H4 (cell line): Measurements from ENCODE around the gene ADH1B. TPM values are rescaled to one million over a fixed set of nuclear protein-coding genes. Genes with fewer than 3 reads are reported as not detected.
"Not testable (repeated sequence)": the region's sequence is repeated elsewhere in the genome, so short reads cannot be mapped to it uniquely, and the experiment has no call there.

Experiments used
- DNase-seq: peaks from one replicate; pipeline ENCODE4 v3.0.0-alpha.2; 2015; ENCODE audit warnings: low spot score
- total RNA-seq: library from RNA; depleted of rRNA; stranded (reverse); fragments of >200 nt; shearing (Covaris generic); gene quantifications from 2 replicates; pipeline ENCODE4 v1.2.3, GENCODE V29; 2014; rRNA removed

The ADH1B gene
- total RNA-seq = not detected in 2 replicates

- DNase-seq = no peak
Observed at GRCh38 chr4:99321241-99322191, at the start of gene ADH1B. Gene ADH1B (minus strand): TSS chr4:99321401. CDS start chr4:99321331, 70 bp downstream.

- not testable (repeated sequence) for DNase-seq
Observed at GRCh38 chr4:99367817-99368216, 46.6 kb upstream of the ADH1B start.

- no peak for DNase-seq
Observed at GRCh38 chr4:99366491-99366890, 45.3 kb upstream of the ADH1B start.

DNA sequence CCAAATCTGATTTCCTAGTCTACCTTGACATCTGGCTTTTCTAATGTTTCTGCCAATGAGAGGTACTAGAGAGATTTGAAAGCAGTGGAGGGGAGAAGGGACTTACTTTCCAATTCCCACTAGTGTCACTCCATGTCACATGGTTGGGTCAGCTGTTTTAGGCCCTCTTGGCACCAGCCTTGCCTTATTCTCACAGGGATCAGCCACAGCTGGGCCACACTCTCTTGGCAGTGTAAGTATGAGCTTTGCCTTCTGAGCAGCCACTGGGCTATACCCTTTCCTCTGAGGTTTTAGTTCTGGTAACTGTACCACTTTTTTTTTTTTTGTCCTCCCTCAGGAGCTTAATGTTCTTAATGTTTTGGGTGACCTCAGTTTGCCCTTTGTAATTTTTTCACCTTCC is 41.6 kb upstream of the ADH1B start:
- DNase-seq = no peak

DNA sequence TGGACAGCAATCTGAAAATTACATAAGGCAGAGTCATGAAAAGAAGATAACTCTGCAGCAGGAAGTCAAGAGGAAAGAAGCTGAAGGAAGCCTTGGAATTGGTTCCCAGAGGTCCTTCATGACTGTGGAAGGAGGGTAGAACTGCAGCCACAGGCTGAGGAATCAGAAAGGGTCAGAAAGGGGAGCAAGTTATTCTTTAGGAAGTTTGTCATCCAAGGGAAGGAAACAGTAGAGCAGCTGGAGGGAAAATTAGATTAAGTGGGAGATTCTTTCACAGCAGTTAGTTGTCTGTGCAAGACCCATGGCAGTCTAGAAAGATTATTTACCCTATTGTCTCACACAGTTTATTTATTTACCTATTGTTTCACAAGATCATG is 40.7 kb upstream of the ADH1B start:
- DNase-seq = no peak

DNA sequence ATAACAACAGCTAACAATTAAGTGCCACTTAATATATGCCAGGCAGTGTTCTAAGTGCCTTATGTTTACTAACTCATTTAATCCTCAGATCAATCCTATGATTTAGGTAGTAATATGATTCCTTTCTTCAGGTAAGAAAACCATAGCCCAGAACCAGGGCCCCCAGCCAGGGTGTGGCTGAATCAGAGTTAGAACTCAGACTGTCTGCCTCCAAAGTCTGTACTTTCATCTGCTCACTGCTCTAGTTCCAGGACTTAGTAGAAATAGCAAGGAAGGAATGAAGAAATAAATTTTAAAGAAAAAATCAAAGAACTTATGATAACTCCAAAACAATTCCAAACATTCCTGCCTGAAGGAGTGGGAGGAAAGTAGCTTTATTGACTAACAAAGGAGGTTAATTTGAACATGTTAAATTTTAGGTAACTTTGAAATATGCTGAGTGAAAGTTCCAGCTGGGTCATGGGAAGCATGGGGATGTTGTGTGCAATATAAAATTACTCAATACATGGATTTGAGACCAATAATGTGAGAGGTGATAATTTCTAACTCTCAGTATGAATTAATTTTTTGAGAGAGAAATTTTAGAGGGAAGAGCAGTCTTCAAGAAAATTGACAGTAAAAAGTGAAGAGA is 40.2 kb upstream of the ADH1B start:
- no peak for DNase-seq

GRCh38 chr4:99359480-99360204 is 38.4 kb upstream of the ADH1B start:
- no peak for DNase-seq

DNA sequence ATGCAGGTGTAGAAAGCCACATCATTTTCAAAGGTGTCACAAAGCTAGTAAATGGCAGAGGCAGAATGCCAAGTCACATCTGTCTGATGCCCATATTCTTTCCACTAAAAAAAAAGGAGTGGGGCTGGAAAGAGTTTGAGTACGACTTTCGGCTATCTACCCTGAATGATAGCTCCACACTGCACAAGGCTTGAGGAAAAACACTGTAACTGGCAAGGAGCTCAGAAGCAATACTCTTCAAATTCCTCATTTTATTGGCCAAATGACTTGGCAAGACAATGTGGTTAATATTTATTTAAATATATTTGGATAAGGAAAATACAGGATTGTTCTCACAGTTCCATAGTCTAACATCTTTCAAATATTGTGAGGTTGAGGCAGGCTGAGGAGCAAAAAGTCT is 36.7 kb upstream of the ADH1B start:
- DNase-seq = no peak

- DNase-seq = no peak
Observed at GRCh38 chr4:99356992-99357391, 35.8 kb upstream of the ADH1B start.

DNA sequence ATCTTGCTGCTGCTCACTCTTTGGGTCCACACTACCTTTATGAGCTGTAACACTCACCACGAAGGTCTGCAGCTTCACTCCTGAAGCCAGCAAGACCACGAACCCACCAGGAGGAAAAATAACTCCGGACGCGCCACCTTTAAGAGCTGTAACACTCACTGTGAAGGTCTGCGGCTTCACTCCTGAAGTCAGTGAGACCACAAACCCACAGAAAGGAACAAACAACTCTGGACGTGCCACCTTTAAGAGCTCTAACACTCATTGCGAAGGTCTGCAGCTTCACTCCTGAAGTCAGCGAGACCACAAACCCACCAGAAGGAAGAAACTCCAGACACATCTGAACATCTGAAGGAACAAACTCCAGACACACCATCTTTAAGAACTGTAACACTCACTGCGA is 34.9 kb upstream of the ADH1B start:
- not testable (repeated sequence) for DNase-seq

- DNase-seq = peak; percentile 10
Observed at GRCh38 chr4:99352602-99353537, 31.7 kb upstream of the ADH1B start, which contains the start of gene ADH1C. Gene ADH1C (minus strand): TSS chr4:99352746. CDS start chr4:99352675, 71 bp downstream.

DNA sequence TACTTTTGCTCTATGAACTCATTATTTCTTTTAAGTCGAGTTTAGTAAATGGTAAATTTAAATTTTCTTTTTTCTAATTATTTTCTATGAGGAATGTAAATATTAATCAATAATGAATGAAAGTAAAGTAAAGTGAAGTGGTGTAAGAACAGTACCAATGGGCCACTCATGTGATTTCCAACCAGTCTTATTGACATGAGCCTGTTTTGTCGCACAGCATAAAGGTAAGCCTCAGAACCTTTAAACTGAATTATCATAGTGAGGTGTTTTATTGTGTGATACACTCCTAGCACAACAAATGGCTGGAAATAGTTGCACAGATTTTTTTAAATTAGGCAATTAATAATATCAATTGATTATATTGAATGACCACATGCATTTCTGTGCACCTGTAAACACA is 30.3 kb upstream of the ADH1B start:
- DNase-seq = no peak

- DNase-seq = no peak
Observed at GRCh38 chr4:99349338-99349737, 28.1 kb upstream of the ADH1B start.

GRCh38 chr4:99342624-99343023 is 21.4 kb upstream of the ADH1B start:
- DNase-seq = not testable (repeated sequence)

- no peak for DNase-seq
Observed at GRCh38 chr4:99341426-99341825, 20.2 kb upstream of the ADH1B start.

DNA sequence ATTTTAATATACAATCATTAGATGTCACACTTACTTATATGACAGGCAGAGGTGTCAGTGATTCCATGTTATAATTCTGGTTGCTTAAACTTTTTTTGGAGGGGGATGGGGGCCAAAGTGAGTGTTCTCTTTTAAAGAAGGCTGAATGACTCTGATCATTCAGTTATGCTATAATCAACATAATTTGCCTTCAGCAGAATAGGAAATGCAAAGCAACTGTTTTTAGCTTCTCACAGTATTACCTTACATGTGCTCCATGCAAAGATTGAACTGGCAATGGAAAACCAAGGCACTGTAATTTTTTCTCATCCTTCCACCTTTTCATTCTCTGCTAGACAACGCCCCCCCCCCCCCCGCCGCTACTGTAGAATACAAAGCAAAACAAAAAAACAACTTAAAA is 18.0 kb upstream of the ADH1B start:
- no peak for DNase-seq

GRCh38 chr4:99336553-99336952 is 15.4 kb upstream of the ADH1B start:
- no peak for DNase-seq

- no peak for DNase-seq
Observed at GRCh38 chr4:99334880-99335279, 13.7 kb upstream of the ADH1B start.

DNA sequence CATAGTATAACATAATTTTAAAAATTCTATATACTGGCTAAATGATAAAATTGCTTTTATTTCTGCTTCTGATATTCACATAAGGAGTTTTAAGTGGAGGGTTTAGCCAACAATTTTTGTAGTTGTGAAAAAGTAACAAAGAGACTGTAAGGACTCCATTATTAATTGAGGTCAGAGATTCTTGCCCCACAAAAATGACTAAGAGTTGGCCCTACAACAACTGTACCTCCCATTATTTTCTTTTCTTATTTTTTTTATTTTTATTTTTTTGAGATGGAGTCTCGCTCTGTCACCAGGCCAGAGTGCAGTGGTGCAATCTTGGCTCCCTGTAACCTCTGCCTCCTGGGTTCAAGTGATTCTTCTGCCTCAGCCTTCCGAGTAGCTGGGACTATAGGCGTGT is 9.4 kb upstream of the ADH1B start:
- no peak for DNase-seq

DNA sequence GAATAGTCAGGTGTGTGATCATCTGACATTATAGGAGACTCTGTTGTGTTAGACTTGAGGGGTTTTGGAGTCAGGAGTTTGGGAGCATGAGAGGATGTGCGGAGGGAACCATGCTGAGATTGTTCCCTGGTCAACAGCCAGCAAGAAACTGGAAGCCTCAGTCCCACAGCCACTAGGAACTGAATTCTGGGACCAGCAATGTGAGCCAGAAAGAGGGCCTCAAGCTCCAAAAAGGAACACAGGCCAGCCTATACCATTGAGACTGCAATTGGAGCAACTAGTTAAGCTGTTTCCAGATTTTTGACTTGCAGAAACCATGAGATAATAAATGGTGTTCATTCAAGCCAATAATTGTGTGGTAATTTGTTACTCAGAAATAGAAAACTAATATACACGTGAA is 8.7 kb upstream of the ADH1B start:
- DNase-seq = no peak

DNA sequence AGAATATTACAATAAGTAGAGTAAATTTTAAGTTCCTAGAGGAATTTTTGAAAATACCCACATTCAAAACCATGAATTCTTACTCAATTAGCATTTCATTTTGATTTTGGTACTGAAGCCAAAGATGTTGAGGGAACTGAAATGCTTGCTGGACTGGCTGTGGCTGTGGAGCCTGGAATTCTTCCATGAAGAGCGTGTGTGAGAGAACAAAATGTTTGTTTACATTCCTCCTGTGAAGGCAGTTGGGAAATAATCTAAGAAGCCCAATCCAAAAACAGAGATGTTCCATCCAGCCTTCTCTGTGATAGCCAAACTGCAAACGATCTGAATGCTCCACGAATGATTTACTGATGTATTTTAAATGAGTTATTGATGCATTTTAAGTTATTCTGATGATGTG is 3.8 kb upstream of the ADH1B start:
- no peak for DNase-seq
